ENCODE data around the gene KIRREL3. TPM values are rescaled to one million over a fixed set of nuclear protein-coding genes. Genes with fewer than 3 reads are reported as not detected.

The KIRREL3 gene
- total RNA-seq, 3 donors from 2014 or later = 0.32 to 0.33 TPM; not detected in 1

GRCh38 chr11:126880872-126881271 lies 119.7 kb downstream of the KIRREL3 start:
- Histone ChIP-seq H3K4me3 (no peak overlapping the region), H3K27me3 (no peaks in the 10 kb centered on the region), H3K9me3 (no peaks in the 10 kb centered on the region), H3K36me3 (no peaks in the 10 kb centered on the region), H3K4me1 (no peaks in the 10 kb centered on the region), H3K27ac (no peak overlapping the region)
- DNase-seq (ENCODE audit: low spot score in 2 of 2) = no peak
- no peak for TF ChIP-seq POLR2A (IDR thresholded peaks at IDR 0.05)
- no peak for TF ChIP-seq CTCF (IDR thresholded peaks at IDR 0.05)
- no peak for TF ChIP-seq POLR2AphosphoS5 (IDR thresholded peaks at IDR 0.05)
- intact Hi-C loops (cut with DNase I; ENCODE audit: low total_unique reads) = no loop called here

DNA sequence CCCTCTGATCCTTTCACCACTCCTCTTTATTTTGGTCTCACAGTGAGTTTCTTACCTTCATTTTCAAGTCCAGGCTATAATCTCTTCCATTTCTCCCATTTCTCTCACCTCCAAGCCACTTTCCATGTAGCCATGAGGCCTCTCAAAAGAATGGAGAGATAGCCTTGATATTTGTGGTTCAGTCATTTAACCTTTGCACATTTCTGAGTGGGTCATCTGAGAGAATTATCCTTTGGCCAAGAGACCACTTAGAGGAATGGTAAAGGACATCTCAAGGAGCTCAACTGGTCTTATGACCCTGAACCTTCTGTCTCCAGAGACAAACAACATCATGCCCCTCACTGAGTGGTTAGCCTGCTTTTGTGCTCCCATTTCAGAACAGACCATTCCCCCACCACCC lies 121.1 kb downstream of the KIRREL3 start:
- Histone ChIP-seq H3K4me3 (no peak overlapping the region), H3K36me3 (no peaks in the 10 kb centered on the region), H3K27me3 (no peaks in the 10 kb centered on the region), H3K9me3 (no peaks in the 10 kb centered on the region), H3K27ac (no peak overlapping the region), H3K4me1 (no peaks in the 10 kb centered on the region)
- TF ChIP-seq POLR2AphosphoS5 (IDR thresholded peaks at IDR 0.05) (no peak), CTCF (IDR thresholded peaks at IDR 0.05) (no peak), POLR2A (IDR thresholded peaks at IDR 0.05) (no peak)
- intact Hi-C loops (cut with DNase I; ENCODE audit: low total_unique reads) = no loop called here
- no peak for DNase-seq (ENCODE audit: low spot score in 2 of 2)

GRCh38 chr11:126878913-126879482 lies 121.6 kb downstream of the KIRREL3 start:
- intact Hi-C loops (cut with DNase I; ENCODE audit: low total_unique reads) = no loop called here
- H3K4me1 ChIP-seq = no peaks in the 10 kb centered on the region
- no peaks in the 10 kb centered on the region for H3K9me3 ChIP-seq
- H3K27me3 ChIP-seq = no peaks in the 10 kb centered on the region
- DNase-seq (ENCODE audit: low spot score in 2 of 2) = no peak
- H3K27ac ChIP-seq = no peak overlapping the region
- no peak overlapping the region for H3K4me3 ChIP-seq
- TF ChIP-seq POLR2AphosphoS5 (IDR thresholded peaks at IDR 0.05) = no peak
- no peak for TF ChIP-seq CTCF (IDR thresholded peaks at IDR 0.05)
- no peaks in the 10 kb centered on the region for H3K36me3 ChIP-seq

GRCh38 chr11:126874831-126875230 lies 125.7 kb downstream of the KIRREL3 start:
- no peak for DNase-seq (ENCODE audit: low spot score in 2 of 2)
- TF ChIP-seq POLR2A (IDR thresholded peaks at IDR 0.05) = no peak
- no peak for TF ChIP-seq CTCF (IDR thresholded peaks at IDR 0.05)
- TF ChIP-seq POLR2AphosphoS5 (IDR thresholded peaks at IDR 0.05) = no peak
- no peaks in the 10 kb centered on the region for H3K9me3 ChIP-seq
- H3K4me1 ChIP-seq = no peaks in the 10 kb centered on the region
- H3K4me3 ChIP-seq = no peak overlapping the region
- no peaks in the 10 kb centered on the region for H3K27me3 ChIP-seq
- H3K27ac ChIP-seq = no peak overlapping the region
- no peaks in the 10 kb centered on the region for H3K36me3 ChIP-seq
- intact Hi-C loops (cut with DNase I; ENCODE audit: low total_unique reads) = no loop called here

- no peak for DNase-seq (ENCODE audit: low spot score in 2 of 2)
- no peak overlapping the region for H3K4me3 ChIP-seq
- no peaks in the 10 kb centered on the region for H3K36me3 ChIP-seq
- no peaks in the 10 kb centered on the region for H3K4me1 ChIP-seq
- H3K9me3 ChIP-seq = no peaks in the 10 kb centered on the region
- intact Hi-C loops (cut with DNase I; ENCODE audit: low total_unique reads) = no loop called here
- TF ChIP-seq POLR2AphosphoS5 (IDR thresholded peaks at IDR 0.05) = no peak
- H3K27ac ChIP-seq = no peak overlapping the region
- no peaks in the 10 kb centered on the region for H3K27me3 ChIP-seq
These were observed 126.3 kb downstream of the KIRREL3 start for GRCh38 chr11:126874276-126874675.

GRCh38 chr11:126871792-126872191 lies 128.8 kb downstream of the KIRREL3 start:
- no peak for DNase-seq (ENCODE audit: low spot score in 2 of 2)
- Histone ChIP-seq H3K27ac (no peak overlapping the region), H3K9me3 (no peaks in the 10 kb centered on the region), H3K36me3 (no peaks in the 10 kb centered on the region), H3K4me3 (no peak overlapping the region), H3K27me3 (no peaks in the 10 kb centered on the region), H3K4me1 (no peaks in the 10 kb centered on the region)
- intact Hi-C loops (cut with DNase I; ENCODE audit: low total_unique reads) = no loop called here
- TF ChIP-seq POLR2AphosphoS5 (IDR thresholded peaks at IDR 0.05) (no peak), POLR2A (IDR thresholded peaks at IDR 0.05) (no peak), CTCF (IDR thresholded peaks at IDR 0.05) (no peak)
